GM23338 (cell line): ENCODE data around the gene OR6B3. TPM values are rescaled to one million over a fixed set of nuclear protein-coding genes. Genes with fewer than 3 reads are reported as not detected.

ENCODE experiments used
- ATAC-seq: fragments of 200-7000 bp; cut with Tn5 transposase; 3 replicates; pipeline ENCODE4 v1.9.1; 2020
- DNase-seq: peaks from one replicate; pipeline ENCODE4 v3.0.0-alpha.2; 2015; ENCODE audit warnings: low spot score
- H2AFZ ChIP-seq: fragments of 200-600 bp; sonication (generic); 2 replicates; pipeline ENCODE4 v1.8.0; 2016; ENCODE audit warnings: antibody characterized with exemption, mild to moderate bottlenecking, moderate library complexity
- H3F3A ChIP-seq: fragments of 200-600 bp; sonication (generic); replicated peaks from 2 replicates; pipeline ENCODE4 v1.8.0; 2017; ENCODE audit warnings: antibody characterized with exemption, mixed run types, low read depth
- H3K27ac ChIP-seq: fragments of 200-600 bp; sonication (generic); 2 replicates; pipeline ENCODE4 v1.6.1; 2016; ENCODE audit warnings: low read depth
- H3K27me3 ChIP-seq: fragments of 200-600 bp; sonication (generic); 2 replicates; pipeline ENCODE4 v1.8.0; 2016; ENCODE audit warnings: mild to moderate bottlenecking, mixed run types, moderate library complexity; ENCODE audit not compliant: insufficient read depth
- H3K36me3 ChIP-seq: fragments of 200-600 bp; sonication (generic); 2 replicates; pipeline ENCODE4 v1.8.0; 2016; ENCODE audit warnings: mild to moderate bottlenecking; ENCODE audit not compliant: insufficient read depth
- H3K4me1 ChIP-seq: fragments of 200-600 bp; sonication (generic); 2 replicates; pipeline ENCODE4 v1.8.0; 2016; ENCODE audit warnings: mild to moderate bottlenecking, moderate library complexity; ENCODE audit not compliant: insufficient read depth
- H3K4me2 ChIP-seq: fragments of 200-600 bp; sonication (generic); 2 replicates; pipeline ENCODE4 v1.7.1; 2017; ENCODE audit warnings: mixed run types
- H3K4me3 ChIP-seq: fragments of 200-600 bp; sonication (generic); 2 replicates; pipeline ENCODE4 v1.6.1; 2016; ENCODE audit warnings: mixed run types
- H3K79me2 ChIP-seq: fragments of 200-600 bp; sonication (generic); replicated peaks from 2 replicates; pipeline ENCODE4 v1.8.0; 2017; ENCODE audit warnings: mild to moderate bottlenecking; ENCODE audit not compliant: insufficient read depth
- H3K9me2 ChIP-seq: fragments of 200-600 bp; sonication (generic); 2 replicates; pipeline ENCODE4 v1.8.0; 2017; ENCODE audit not compliant: insufficient read depth
- H4K20me1 ChIP-seq: fragments of 200-600 bp; sonication (generic); replicated peaks from 2 replicates; pipeline ENCODE4 v1.8.0; 2017; ENCODE audit warnings: mild to moderate bottlenecking; ENCODE audit not compliant: insufficient read depth
- H3K27ac Mint-ChIP-seq: 2 replicates; pipeline ENCODE4 v1.8.0; 2020; ENCODE audit warnings: inconsistent platforms, mild to moderate bottlenecking, moderate library complexity, mixed read lengths
- H3K27me3 Mint-ChIP-seq: 3 replicates; pipeline ENCODE4 v1.8.0; 2022; ENCODE audit warnings: low read depth, mild to moderate bottlenecking, moderate library complexity, mixed read lengths, inconsistent platforms; ENCODE audit not compliant: insufficient read depth, poor library complexity
- H3K36me3 Mint-ChIP-seq: 3 replicates; pipeline ENCODE4 v1.8.0; 2021; ENCODE audit warnings: low read depth, mild to moderate bottlenecking, inconsistent platforms, moderate library complexity, mixed read lengths
- H3K4me1 Mint-ChIP-seq: 3 replicates; pipeline ENCODE4 v1.8.0; 2020; ENCODE audit warnings: mild to moderate bottlenecking, inconsistent platforms, mixed read lengths
- H3K4me3 Mint-ChIP-seq: 3 replicates; pipeline ENCODE4 v1.8.0; 2021; ENCODE audit warnings: moderate library complexity, mild to moderate bottlenecking, inconsistent platforms, mixed read lengths
- H3K9me3 Mint-ChIP-seq: 3 replicates; pipeline ENCODE4 v1.8.0; 2020; ENCODE audit warnings: moderate library complexity, mild to moderate bottlenecking, inconsistent platforms, mixed read lengths
- CTCF ChIP-seq, 2 experiments: fragments of 200-600 bp in 1 of 2; sonication (generic) in 1 of 2; conservative IDR thresholded peaks; 2 replicates each; pipeline versions ENCODE4 v1.5.1 to v1.6.1; 2016 to 2017; ENCODE audit warnings: antibody characterized with exemption in 2 of 2, low read depth in 2 of 2, mild to moderate bottlenecking in 2 of 2, moderate library complexity in 1 of 2
- EZH2phosphoT487 ChIP-seq: fragments of 200-600 bp; sonication (generic); IDR thresholded peaks from one replicate; pipeline ENCODE4 v1.8.1; 2018; ENCODE audit warnings: antibody characterized with exemption; ENCODE audit not compliant: unreplicated experiment
- JUNB ChIP-seq: IDR thresholded peaks from one replicate; pipeline ENCODE4 v1.6.1; 2016; ENCODE audit warnings: antibody characterized with exemption; ENCODE audit not compliant: unreplicated experiment
- NANOG ChIP-seq: IDR thresholded peaks from 2 replicates; pipeline ENCODE4 v1.6.1; 2016; ENCODE audit warnings: antibody characterized with exemption, borderline replicate concordance
- POLR2AphosphoS5 ChIP-seq: IDR thresholded peaks from 2 replicates; pipeline ENCODE4 v1.6.1; 2016; ENCODE audit warnings: antibody characterized with exemption, low read depth
- REST ChIP-seq: IDR thresholded peaks from one replicate; pipeline ENCODE4 v1.6.1; 2018; ENCODE audit warnings: antibody characterized with exemption; ENCODE audit not compliant: unreplicated experiment
- polyA plus RNA-seq: library from polyadenylated mRNA; unstranded; fragments of >200 nt; fragmentation: Nextera tagmentation; extraction: Ambion mirVana; gene quantifications from 2 replicates; pipeline ENCODE4 v1.2.1, GENCODE V29; 2016
- total RNA-seq: library from RNA; depleted of rRNA; stranded (reverse); fragments of >200 nt; shearing (Covaris generic); gene quantifications from 2 replicates; pipeline ENCODE4 v1.2.3, GENCODE V29; 2014
- TF ChIP-seq, protein P1 (sequence below): fragments of 250-450 bp; sonication (Bioruptor Pico); IDR thresholded peaks from 2 replicates; pipeline ENCODE4 v1.5.0; 2020; ENCODE audit warnings: mild to moderate bottlenecking, moderate library complexity
- TF ChIP-seq, protein P2 (sequence below): IDR thresholded peaks from 2 replicates; pipeline ENCODE4 v1.6.1; 2016; ENCODE audit warnings: antibody characterized with exemption

The OR6B3 gene
- total and polyA plus RNA-seq, 2 experiments from 2014 or later, result not detected

- TF ChIP-seq, protein P1, sequence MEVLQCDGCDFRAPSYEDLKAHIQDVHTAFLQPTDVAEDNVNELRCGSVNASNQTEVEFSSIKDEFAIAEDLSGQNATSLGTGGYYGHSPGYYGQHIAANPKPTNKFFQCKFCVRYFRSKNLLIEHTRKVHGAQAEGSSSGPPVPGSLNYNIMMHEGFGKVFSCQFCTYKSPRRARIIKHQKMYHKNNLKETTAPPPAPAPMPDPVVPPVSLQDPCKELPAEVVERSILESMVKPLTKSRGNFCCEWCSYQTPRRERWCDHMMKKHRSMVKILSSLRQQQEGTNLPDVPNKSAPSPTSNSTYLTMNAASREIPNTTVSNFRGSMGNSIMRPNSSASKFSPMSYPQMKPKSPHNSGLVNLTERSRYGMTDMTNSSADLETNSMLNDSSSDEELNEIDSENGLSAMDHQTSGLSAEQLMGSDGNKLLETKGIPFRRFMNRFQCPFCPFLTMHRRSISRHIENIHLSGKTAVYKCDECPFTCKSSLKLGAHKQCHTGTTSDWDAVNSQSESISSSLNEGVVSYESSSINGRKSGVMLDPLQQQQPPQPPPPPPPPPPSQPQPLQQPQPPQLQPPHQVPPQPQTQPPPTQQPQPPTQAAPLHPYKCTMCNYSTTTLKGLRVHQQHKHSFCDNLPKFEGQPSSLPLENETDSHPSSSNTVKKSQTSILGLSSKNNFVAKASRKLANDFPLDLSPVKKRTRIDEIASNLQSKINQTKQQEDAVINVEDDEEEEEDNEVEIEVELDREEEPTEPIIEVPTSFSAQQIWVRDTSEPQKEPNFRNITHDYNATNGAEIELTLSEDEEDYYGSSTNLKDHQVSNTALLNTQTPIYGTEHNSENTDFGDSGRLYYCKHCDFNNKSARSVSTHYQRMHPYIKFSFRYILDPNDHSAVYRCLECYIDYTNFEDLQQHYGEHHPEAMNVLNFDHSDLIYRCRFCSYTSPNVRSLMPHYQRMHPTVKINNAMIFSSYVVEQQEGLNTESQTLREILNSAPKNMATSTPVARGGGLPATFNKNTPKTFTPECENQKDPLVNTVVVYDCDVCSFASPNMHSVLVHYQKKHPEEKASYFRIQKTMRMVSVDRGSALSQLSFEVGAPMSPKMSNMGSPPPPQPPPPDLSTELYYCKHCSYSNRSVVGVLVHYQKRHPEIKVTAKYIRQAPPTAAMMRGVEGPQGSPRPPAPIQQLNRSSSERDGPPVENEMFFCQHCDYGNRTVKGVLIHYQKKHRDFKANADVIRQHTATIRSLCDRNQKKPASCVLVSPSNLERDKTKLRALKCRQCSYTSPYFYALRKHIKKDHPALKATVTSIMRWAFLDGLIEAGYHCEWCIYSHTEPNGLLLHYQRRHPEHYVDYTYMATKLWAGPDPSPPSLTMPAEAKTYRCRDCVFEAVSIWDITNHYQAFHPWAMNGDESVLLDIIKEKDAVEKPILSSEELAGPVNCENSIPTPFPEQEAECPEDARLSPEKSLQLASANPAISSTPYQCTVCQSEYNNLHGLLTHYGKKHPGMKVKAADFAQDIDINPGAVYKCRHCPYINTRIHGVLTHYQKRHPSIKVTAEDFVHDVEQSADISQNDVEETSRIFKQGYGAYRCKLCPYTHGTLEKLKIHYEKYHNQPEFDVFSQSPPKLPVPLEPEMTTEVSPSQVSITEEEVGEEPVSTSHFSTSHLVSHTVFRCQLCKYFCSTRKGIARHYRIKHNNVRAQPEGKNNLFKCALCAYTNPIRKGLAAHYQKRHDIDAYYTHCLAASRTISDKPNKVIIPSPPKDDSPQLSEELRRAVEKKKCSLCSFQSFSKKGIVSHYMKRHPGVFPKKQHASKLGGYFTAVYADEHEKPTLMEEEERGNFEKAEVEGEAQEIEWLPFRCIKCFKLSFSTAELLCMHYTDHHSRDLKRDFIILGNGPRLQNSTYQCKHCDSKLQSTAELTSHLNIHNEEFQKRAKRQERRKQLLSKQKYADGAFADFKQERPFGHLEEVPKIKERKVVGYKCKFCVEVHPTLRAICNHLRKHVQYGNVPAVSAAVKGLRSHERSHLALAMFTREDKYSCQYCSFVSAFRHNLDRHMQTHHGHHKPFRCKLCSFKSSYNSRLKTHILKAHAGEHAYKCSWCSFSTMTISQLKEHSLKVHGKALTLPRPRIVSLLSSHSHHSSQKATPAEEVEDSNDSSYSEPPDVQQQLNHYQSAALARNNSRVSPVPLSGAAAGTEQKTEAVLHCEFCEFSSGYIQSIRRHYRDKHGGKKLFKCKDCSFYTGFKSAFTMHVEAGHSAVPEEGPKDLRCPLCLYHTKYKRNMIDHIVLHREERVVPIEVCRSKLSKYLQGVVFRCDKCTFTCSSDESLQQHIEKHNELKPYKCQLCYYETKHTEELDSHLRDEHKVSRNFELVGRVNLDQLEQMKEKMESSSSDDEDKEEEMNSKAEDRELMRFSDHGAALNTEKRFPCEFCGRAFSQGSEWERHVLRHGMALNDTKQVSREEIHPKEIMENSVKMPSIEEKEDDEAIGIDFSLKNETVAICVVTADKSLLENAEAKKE (CRISPR knock-in tag), result no peak
- TF ChIP-seq CTCF (conservative IDR thresholded peaks at IDR 0.05; ENCODE audit: low read depth in 2 of 2) (no peak), EZH2phosphoT487 (no peak), NANOG (no peak), JUNB (no peak), POLR2AphosphoS5 (no peak)
- TF ChIP-seq, protein P2, sequence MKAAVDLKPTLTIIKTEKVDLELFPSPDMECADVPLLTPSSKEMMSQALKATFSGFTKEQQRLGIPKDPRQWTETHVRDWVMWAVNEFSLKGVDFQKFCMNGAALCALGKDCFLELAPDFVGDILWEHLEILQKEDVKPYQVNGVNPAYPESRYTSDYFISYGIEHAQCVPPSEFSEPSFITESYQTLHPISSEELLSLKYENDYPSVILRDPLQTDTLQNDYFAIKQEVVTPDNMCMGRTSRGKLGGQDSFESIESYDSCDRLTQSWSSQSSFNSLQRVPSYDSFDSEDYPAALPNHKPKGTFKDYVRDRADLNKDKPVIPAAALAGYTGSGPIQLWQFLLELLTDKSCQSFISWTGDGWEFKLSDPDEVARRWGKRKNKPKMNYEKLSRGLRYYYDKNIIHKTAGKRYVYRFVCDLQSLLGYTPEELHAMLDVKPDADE, result no peak
Observed at GRCh38 chr2:240050278-240050677, 3.0 kb downstream of the OR6B3 start (continued).

- TF ChIP-seq NANOG (no peak), REST (no peak)
- no peak overlapping the region for H3K27ac ChIP-seq
- no peak overlapping the region for H3K4me3 ChIP-seq
- no peak overlapping the region for H3K4me2 ChIP-seq
- H3K36me3 ChIP-seq, result no peaks in the 10 kb centered on the region
- H3K36me3 Mint-ChIP-seq, result no peaks in the 10 kb centered on the region
- peaks cover 6% of the 10 kb centered on the region for H3K27me3 Mint-ChIP-seq
- H3K27ac Mint-ChIP-seq, result no peak overlapping the region
- no peak overlapping the region for H3K4me3 Mint-ChIP-seq
- H3K9me3 Mint-ChIP-seq, result no peaks in the 10 kb centered on the region
- no peaks in the 10 kb centered on the region for H4K20me1 ChIP-seq
- DNase-seq (no peak), ATAC-seq (0 out of 3 replicates have a peak, but pooled peaks have one; percentile 26)
- H3K27me3 ChIP-seq, result no peaks in the 10 kb centered on the region
- H3K4me1 Mint-ChIP-seq, result no peaks in the 10 kb centered on the region
- H2AFZ ChIP-seq, result no peak overlapping the region
- H3K4me1 ChIP-seq, result no peaks in the 10 kb centered on the region; the same call in 1 of the 2 replicates
- no peaks in the 10 kb centered on the region for H3K9me2 ChIP-seq
- H3F3A ChIP-seq, result no peaks in the 10 kb centered on the region
- H3K79me2 ChIP-seq, result no peaks in the 10 kb centered on the region
Observed at GRCh38 chr2:240048237-240048636, 5.1 kb downstream of the OR6B3 start.
